ENCODE measurements around the gene PRRT1B.

PRRT1B gene

GRCh38 chr9:131595696-131596429 is 50.5 kb downstream of the PRRT1B start:
- DNase-seq (ENCODE audit: low read depth in 2 of 2): no peak

GRCh38 chr9:131596430-131596743 is 51.1 kb downstream of the PRRT1B start:
- no peak for DNase-seq (ENCODE audit: low read depth in 2 of 2)

GRCh38 chr9:131597246-131597645 is 51.9 kb downstream of the PRRT1B start:
- DNase-seq (ENCODE audit: low read depth in 2 of 2): no peak

- no peak for DNase-seq (ENCODE audit: low read depth in 2 of 2)
Observed at GRCh38 chr9:131598121-131598520, 52.8 kb downstream of the PRRT1B start.

- DNase-seq (ENCODE audit: low read depth in 2 of 2): no peak
Observed at GRCh38 chr9:131601683-131602181, 56.4 kb downstream of the PRRT1B start.

GRCh38 chr9:131603199-131603598 is 57.9 kb downstream of the PRRT1B start:
- DNase-seq (ENCODE audit: low read depth in 2 of 2): no peak

GRCh38 chr9:131603711-131604439 is 58.6 kb downstream of the PRRT1B start:
- no peak for DNase-seq (ENCODE audit: low read depth in 2 of 2)

- no peak for DNase-seq (ENCODE audit: low read depth in 2 of 2)
Observed at GRCh38 chr9:131605770-131606590, 60.7 kb downstream of the PRRT1B start.

GRCh38 chr9:131606896-131607567 is 61.7 kb downstream of the PRRT1B start:
- DNase-seq (ENCODE audit: low read depth in 2 of 2): no peak

- DNase-seq (ENCODE audit: low read depth in 2 of 2): no peak
Observed at GRCh38 chr9:131607591-131607990, 62.3 kb downstream of the PRRT1B start.

- no peak for DNase-seq (ENCODE audit: low read depth in 2 of 2)
Observed at GRCh38 chr9:131608493-131609037, 63.2 kb downstream of the PRRT1B start.
